ENCODE measurements around the gene CPSF6.
"Not testable (repeated sequence)": the region's sequence is repeated elsewhere in the genome, so short reads cannot be mapped to it uniquely, and the experiment has no call there.

The CPSF6 gene

DNA sequence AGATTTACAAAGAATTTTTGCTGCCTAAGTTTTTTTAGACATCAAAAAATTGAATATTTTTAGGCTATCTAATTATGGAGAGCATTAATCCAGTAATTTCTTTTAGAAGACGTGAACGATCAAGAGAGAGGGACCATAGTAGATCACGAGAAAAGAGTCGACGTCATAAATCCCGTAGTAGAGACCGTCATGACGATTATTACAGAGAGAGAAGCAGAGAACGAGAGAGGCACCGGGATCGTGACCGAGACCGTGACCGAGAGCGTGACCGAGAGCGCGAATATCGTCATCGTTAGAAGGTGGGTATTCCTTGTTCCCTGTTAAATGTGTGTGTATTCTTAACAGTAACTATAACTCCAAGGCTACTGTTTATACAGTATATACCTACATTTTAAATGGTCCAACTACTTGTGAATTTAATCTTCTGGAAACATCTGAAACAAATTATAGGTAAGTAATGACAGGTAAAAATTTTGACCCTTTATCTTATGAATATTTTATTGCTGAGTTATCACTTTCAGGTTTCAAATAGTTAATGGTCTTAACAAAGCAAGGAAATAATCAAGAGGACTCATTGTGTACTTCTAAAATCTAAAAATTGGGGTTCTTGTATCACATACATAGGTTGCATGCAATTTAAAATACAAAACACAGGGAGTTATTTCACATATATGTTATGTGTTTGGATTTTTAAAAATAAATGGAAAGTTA is 23.1 kb downstream of the CPSF6 start:
- no peak for DNase-seq

- DNase-seq = no peak
These were observed 25.8 kb downstream of the CPSF6 start for GRCh38 chr12:69265205-69265604.

DNA sequence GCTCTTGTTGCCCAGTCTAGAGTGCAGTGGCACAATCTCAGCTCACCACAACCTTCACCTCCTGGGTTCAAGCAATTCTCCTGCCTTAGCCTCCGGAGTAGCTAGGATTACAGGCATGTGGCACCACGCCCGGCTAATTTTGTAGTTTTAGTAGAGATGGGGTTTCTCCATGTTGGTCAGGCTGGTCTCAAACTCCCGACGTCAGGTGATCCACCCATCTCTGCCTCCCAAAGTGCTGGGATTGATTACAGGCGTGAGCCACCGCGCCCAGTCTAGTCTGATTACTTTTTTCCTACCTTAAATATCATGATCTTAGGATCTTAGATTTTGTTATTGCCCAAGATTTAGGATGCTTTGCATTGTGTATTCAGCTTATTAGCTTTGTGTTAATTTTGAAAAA is 26.3 kb downstream of the CPSF6 start:
- DNase-seq = not testable (repeated sequence)

- no peak for DNase-seq
These were observed 26.8 kb downstream of the CPSF6 start for GRCh38 chr12:69266036-69266635.

GRCh38 chr12:69269736-69270135 is 30.4 kb downstream of the CPSF6 start:
- no peak for DNase-seq

- DNase-seq = no peak
These were observed 33.1 kb downstream of the CPSF6 start for GRCh38 chr12:69272511-69272910.

DNA sequence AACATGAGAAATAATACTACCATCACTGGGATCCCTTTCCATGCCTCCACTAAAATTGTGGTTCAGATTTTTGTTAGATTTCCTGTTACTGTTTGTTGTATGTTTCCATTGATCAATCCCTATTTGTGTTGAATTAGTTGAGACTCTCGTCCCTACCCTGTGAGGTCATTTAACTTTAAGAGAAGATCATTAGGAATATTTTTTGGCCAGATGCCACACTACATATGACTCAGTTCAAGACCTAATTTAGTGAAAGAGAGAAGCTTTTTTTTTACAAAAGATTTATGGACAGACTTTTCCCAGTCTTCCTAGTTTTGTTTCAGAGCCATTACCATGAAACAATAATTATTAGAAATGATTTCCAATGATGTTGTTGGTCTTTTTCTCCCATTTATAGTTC is 35.5 kb downstream of the CPSF6 start:
- DNase-seq = no peak

DNA sequence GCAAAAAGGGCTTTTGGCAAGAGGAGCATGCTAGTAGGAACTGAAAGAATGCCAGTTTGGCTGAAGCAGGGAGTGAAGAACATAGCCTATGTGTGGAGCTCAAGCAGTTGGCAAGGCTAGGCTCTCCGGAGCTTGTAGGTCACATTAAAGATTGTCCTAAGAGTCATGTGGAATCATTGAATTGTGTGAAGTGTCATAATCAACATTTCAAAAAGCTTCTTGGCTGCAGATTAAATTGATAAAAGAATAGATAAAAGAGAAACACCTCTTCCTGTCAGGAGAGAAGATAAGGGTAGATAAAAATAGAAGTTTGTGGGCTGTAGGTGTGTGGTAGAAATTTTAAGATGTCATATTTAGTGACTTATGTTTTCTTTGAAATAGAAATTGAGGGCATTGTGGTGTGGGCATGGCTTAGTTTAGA is 36.1 kb downstream of the CPSF6 start:
- DNase-seq = no peak

GRCh38 chr12:69278814-69279782 is 39.7 kb downstream of the CPSF6 start:
- no peak for DNase-seq

DNA sequence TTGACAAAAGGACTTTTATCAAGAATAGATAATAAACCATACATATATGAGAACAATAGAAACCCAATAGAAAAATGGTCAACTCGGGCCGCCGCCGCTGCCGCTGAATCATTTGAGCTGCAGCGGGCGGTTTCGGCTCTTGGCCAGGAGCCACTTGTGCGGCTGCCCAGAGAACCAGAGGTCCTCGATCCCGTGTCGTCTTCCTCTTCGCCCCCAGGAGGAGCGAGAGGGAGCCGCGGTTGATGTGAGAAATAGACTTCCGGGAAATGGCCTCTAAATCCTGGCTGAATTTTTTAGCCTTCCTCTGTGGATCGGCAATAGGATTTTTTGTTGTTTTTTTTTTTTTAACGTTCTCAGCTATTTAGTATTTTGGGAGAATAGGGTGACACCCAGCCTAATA is 44.8 kb downstream of the CPSF6 start:
- DNase-seq = peak; percentile 40

DNA sequence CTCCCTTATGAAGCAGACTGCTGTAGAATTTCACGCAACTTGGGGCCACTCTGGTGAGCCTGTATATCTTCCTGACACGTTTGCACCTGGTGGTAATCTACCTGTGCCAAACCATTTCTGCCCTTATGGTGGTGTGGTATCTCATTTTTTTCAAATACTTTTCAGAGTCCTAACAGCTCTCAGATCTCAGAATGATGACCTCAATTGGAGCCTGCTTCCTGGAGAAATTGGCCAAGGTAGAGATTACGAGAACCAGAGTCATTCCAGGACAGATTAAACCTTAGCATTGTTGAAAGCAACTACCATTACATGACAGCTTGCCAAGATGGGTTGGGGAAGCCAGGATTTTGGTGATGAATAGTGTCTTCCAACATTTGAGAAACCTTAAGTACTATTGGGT is 48.2 kb downstream of the CPSF6 start:
- DNase-seq = no peak

- DNase-seq = peak; percentile 87
These were observed 51.3 kb downstream of the CPSF6 start for GRCh38 chr12:69290545-69291277.

DNA sequence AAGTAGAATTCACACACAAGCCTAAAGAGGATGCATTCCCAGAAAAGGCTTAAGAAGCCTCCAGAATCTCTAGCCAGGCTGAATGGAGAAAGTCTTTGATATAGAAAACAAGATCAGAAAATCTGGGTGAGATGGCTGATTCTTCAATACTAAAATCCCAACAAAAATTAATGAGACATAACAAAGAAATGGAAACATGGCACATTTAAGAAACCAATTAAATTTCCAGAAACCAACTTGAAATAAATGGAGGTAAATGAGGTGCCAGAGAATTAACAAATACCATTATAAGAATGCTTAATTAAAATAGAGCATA is 51.9 kb downstream of the CPSF6 start:
- no peak for DNase-seq

DNA sequence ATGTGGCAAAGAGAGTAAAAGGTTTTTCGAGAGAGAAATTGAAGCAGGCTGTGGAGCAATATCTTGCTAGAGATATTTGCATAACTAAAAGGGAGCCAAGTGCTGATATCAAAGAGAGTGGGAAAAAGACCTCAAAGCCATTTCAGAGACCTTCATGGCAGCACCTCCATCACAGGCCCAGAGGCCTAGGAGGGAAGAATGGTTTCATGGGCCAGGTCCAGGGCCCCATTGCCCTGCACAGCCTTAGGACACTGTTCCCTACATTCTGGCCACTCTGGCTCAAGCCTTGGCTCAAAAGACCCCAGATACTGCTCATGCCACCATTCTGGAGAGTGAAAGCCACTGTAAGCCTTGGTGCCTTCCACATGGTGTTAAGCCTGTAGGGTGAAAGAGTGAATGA is 58.8 kb downstream of the CPSF6 start:
- no peak for DNase-seq

GRCh38 chr12:69298947-69299346 is 59.6 kb downstream of the CPSF6 start:
- DNase-seq = no peak

- DNase-seq = no peak
These were observed 64.9 kb downstream of the CPSF6 start for GRCh38 chr12:69304284-69304683.

DNA sequence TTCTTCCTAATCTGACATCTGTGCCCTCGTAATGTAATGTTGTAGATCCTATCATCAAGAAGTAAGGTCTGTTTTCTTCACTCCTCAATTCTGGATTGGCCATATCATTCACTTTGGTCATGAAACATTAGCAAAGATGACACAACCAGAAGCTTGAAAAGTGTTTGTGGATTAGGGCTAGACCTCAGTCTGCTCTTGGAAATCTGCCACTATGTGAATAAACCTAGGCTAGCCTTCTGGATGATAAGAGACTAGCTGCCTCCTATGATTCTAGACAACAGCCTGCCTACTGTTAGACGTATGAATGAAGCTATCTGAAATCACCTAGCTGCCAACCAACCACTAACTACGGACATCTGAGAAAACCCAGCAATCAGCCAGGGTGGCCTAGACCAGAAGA is 70.1 kb downstream of the CPSF6 start:
- DNase-seq = no peak

DNA sequence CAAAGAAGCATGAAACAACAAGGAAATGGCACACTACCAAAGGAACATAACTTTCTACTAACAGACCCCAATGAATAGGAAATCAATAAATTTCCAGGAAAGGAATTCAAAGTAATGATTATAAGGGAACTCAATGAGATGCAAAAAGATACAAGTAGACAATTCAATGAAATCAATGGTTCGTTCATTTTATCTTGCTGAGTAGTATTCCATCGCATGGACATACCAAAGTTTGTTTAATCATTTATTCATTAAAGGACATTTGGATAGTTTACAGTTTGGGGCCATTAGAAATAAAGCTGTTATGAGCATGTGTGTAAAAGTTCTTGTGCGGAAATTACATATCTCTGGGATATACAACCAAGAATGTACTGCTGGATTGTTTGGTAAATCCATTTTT is 73.8 kb downstream of the CPSF6 start:
- DNase-seq = no peak

- DNase-seq = not testable (repeated sequence)
These were observed 77.4 kb downstream of the CPSF6 start for GRCh38 chr12:69316784-69317183.

GRCh38 chr12:69317233-69317632 is 77.9 kb downstream of the CPSF6 start:
- DNase-seq = not testable (repeated sequence)

- DNase-seq = no peak
These were observed 78.9 kb downstream of the CPSF6 start for GRCh38 chr12:69318225-69318624.

- DNase-seq = no peak
These were observed 82.0 kb downstream of the CPSF6 start for GRCh38 chr12:69321351-69321750.
